Omental fat pad (tissue), 4 donors: ENCODE measurements around the gene RIMKLA. TPM values are rescaled to one million over a fixed set of nuclear protein-coding genes. Genes with fewer than 3 reads are reported as not detected.

ENCODE experiments used
- ATAC-seq: fragments of 150-250 bp; one replicate; pipeline ENCODE4 v1.9.1; 2016; ENCODE audit warnings: mild to moderate bottlenecking, moderate library complexity; ENCODE audit not compliant: low FRiP score
- DNase-seq: peaks from one replicate; pipeline ENCODE4 v3.0.0-alpha.2; 2019; ENCODE audit warnings: low spot score
- total RNA-seq, 4 donors: library from RNA; depleted of rRNA; stranded (reverse); fragments of >200 nt; gene quantifications; one replicate each; pipeline ENCODE4 v1.1.0, GENCODE V29; 2016
- TF ChIP-seq, protein P1 (sequence below), 3 donors: fragments of 450-650 bp; IDR thresholded peaks; one replicate each; pipeline ENCODE4 v1.5.1; 2016 to 2017; ENCODE audit warnings: antibody characterized with exemption in 3 of 3, mild to moderate bottlenecking in 3 of 3, moderate library complexity in 2 of 3

RIMKLA gene
- total RNA-seq, 4 donors from 2014 or later, result 0.12 to 0.38 (median 0.25) TPM

DNA sequence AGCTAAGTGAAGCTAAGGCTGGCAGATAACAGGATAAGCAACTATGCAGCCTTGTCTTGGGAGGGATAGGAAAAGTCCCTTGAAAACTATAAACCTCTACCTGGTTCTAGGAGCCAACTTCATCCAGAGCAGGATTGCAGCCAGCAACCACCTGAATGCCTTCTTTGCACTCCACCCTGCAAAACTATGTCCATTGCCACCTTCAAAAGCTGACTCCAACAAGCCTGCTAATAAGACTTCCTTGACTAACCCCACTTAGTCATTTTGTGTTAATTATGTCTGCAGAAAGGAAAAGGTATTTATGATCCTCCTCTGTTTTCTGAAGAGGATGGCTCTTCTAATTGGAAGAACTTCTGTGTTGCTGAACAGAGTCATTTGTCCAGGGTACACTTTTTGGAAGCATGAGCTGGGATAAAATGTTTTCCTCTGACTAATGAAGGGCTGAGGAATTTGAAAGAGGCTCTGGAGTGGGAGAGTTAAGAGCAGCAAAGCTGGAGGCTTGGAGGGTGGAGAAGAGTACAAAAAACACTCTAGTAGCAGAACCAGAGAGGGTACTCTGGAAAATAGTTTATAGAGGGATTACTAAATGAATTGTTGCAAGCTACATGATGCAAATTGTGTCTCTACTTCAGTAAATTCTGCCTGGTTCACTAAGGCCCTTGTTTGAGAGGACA is 9.6 kb upstream of the RIMKLA start:
- no peak for ATAC-seq

DNA sequence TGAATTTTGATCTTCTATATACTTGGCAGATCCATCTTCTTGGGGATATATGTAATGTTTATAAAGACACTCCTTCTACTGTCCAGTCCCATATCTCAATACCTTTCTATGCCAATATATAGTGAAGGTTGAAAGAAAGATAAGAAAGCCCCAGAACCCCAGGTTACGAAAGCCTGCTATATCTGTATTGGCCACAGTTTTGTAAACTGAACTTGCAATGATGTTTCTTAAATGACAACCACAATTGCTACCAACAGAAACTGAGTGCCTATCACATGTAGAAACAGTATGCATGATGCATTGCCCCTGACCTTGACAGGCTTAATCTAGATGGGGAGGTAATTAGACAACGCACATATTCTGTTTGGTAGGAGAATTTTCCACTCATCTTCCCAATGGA is 7.8 kb upstream of the RIMKLA start:
- ATAC-seq, result no peak
- DNase-seq, result no peak
- TF ChIP-seq, protein P1, sequence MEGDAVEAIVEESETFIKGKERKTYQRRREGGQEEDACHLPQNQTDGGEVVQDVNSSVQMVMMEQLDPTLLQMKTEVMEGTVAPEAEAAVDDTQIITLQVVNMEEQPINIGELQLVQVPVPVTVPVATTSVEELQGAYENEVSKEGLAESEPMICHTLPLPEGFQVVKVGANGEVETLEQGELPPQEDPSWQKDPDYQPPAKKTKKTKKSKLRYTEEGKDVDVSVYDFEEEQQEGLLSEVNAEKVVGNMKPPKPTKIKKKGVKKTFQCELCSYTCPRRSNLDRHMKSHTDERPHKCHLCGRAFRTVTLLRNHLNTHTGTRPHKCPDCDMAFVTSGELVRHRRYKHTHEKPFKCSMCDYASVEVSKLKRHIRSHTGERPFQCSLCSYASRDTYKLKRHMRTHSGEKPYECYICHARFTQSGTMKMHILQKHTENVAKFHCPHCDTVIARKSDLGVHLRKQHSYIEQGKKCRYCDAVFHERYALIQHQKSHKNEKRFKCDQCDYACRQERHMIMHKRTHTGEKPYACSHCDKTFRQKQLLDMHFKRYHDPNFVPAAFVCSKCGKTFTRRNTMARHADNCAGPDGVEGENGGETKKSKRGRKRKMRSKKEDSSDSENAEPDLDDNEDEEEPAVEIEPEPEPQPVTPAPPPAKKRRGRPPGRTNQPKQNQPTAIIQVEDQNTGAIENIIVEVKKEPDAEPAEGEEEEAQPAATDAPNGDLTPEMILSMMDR (IDR thresholded peaks at IDR 0.05), result no peak

More for the DNA sequence above, 9.6 kb upstream of the RIMKLA start:
- TF ChIP-seq, protein P1 (IDR thresholded peaks at IDR 0.05), result no peak
- DNase-seq, result no peak

DNA sequence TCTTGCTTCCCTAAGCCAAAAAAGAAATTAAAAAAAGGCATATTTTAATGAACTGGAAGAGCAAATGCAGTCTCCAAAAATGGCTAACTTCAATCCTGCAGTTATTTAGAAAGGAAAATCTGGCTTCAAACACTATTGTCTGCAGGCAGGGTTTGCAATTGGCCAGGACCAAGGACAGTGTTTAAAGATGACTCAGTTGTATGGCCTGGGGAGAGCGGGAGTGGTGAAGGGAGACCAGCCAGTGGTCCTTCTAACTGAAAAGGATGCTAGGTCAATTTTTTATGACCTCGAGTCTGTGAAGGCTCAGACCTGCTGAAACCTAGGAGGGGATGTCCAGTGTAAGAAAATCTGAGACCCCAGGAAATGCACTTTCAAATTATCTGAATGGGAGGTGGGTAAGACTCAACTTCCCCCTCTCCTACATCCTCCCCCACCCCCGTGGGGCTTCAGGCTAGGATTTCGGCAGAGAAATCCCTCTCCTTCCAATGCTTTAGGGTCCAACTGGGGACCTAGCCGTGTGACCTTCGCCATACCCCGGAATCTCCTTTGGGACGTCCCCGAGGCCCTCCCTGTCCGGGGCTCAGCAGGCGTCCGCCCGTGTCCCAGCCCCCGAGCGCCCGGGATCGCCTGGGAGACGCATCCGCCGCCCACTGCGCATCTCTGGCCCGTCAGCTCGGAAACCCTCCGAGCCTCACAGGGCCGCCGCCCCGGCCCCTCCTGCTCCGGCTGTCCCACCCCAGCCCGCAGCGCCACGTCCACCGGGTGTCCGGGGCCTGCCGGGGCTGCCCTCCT is 602 bp upstream of the RIMKLA start:
- TF ChIP-seq, protein P1 (IDR thresholded peaks at IDR 0.05), result no peak
- DNase-seq (no peak), ATAC-seq (peak; percentile 52)

DNA sequence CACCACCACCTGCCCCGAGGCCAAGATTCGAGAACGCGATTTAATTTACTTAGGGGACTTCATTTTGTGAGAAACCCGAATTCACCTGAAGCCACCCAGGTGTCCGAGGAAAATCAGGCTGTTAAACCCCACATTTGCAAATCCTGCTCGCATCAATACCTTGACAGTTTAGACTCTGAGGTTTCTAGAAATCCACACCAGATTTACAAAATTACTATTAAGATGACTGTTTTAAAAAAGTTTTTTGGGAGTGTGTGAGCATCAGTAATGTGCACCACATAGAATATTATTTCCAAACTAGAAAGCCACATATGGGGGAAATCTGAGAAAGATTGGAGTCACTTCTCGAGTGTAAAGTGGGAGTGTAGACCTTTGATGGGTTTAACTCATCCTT is 685 bp downstream of the RIMKLA start:
- TF ChIP-seq, protein P1 (IDR thresholded peaks at IDR 0.05), result no peak
- DNase-seq, result no peak
- ATAC-seq, result no peak

DNA sequence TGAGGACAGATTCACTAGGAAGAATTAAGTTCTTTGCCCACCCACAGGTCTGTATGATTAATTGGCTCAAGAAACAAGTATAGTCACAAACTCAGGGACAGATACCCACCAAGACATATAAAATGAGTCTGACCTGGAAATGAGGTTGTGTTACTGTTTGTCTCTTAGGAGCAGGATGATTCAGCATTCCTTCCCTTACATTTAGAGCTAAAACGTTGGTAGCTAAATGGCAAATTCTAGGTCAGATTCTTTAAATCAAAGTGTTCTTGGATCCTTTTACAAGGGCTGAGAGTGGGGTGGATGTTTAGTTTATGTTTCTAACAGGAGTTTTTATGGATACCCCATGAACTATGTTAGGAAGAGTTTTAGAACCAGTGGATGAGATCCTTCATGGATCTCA is 4.7 kb downstream of the RIMKLA start:
- DNase-seq (no peak), ATAC-seq (no peak)
- TF ChIP-seq, protein P1 (IDR thresholded peaks at IDR 0.05), result no peak

DNA sequence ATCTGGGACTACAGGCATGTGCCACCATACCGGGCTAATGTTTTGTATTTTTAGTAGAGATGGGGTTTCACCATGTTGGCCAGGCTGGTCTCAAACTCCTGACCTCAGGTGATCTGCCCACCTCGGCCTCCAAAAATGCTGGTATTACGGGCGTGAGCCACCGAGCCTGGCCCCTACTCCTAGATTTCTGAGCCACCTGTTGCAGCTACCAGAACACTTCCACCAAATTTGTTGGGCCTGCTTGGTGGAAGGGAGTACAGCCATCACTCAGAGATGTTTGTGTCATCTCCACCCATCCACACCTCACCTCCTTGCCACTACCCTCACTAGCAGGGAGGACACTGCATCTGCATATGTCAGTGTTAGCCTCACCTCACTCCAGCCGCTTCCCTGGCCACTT is 5.5 kb downstream of the RIMKLA start:
- no peak for ATAC-seq
- no peak for DNase-seq
- TF ChIP-seq, protein P1 (IDR thresholded peaks at IDR 0.05), result no peak

DNA sequence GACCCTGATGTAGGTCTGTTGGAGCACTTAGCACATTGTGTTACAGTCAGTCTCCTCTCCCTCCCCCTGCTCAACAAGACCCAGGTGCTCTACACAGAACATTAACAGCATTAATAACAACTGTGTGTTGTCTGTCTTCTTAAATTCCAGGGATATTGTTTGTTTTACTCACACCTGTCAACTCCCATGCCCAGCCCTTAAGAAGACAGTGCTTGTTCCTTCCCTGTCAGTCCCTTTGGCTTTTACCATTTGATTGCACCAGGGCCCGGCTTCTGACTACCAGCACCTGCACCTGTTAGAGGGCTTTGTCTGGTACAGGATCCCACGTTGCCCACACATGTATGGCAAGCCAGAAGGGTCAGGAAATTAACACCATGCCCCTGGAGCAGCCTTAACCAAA is 11.7 kb downstream of the RIMKLA start:
- no peak for DNase-seq
- no peak for ATAC-seq
- TF ChIP-seq, protein P1 (IDR thresholded peaks at IDR 0.05), result no peak
